Gastroesophageal sphincter (tissue), 3 donors: Measurements from ENCODE around the gene BCAR3.

Source experiments
- EP300 ChIP-seq: sonication (generic); formaldehyde crosslinking; IDR thresholded peaks from one replicate; pipeline ENCODE4 v1.6.1; 2017; ENCODE audit warnings: antibody characterized with exemption, mild to moderate bottlenecking
- POLR2A ChIP-seq, 2 donors: fragments of 450-650 bp; IDR thresholded peaks; one replicate each; pipeline ENCODE4 v1.6.1; 2017; ENCODE audit warnings: antibody characterized with exemption in 2 of 2, mild to moderate bottlenecking in 2 of 2, moderate library complexity in 1 of 2
- POLR2AphosphoS5 ChIP-seq: sonication (generic); formaldehyde crosslinking; IDR thresholded peaks from one replicate; pipeline ENCODE4 v1.6.1; 2017; ENCODE audit warnings: antibody characterized with exemption
- TF ChIP-seq, protein P1 (sequence below), 4 experiments: fragments of 200-600 bp in 2 of 4; fragments of 450-650 bp in 2 of 4; sonication (generic) in 1 of 4; IDR thresholded peaks; one replicate each; pipeline ENCODE4 v1.5.1; 2017 to 2019; ENCODE audit warnings: antibody characterized with exemption in 4 of 4, mild to moderate bottlenecking in 2 of 4, moderate library complexity in 2 of 4

- TF ChIP-seq, protein P1, sequence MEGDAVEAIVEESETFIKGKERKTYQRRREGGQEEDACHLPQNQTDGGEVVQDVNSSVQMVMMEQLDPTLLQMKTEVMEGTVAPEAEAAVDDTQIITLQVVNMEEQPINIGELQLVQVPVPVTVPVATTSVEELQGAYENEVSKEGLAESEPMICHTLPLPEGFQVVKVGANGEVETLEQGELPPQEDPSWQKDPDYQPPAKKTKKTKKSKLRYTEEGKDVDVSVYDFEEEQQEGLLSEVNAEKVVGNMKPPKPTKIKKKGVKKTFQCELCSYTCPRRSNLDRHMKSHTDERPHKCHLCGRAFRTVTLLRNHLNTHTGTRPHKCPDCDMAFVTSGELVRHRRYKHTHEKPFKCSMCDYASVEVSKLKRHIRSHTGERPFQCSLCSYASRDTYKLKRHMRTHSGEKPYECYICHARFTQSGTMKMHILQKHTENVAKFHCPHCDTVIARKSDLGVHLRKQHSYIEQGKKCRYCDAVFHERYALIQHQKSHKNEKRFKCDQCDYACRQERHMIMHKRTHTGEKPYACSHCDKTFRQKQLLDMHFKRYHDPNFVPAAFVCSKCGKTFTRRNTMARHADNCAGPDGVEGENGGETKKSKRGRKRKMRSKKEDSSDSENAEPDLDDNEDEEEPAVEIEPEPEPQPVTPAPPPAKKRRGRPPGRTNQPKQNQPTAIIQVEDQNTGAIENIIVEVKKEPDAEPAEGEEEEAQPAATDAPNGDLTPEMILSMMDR (IDR thresholded peaks at IDR 0.05): no peak
- TF ChIP-seq POLR2AphosphoS5 (no peak), POLR2A (IDR thresholded peaks at IDR 0.05) (no peak), EP300 (no peak)
Measured at GRCh38 chr1:93599479-93599878, 82.2 kb downstream of the BCAR3 start.
